ENCODE data around the gene AKAP6.

Gene AKAP6

GRCh38 chr14:32883188-32883587 is 554.1 kb downstream of the AKAP6 start:
- Histone ChIP-seq H3K36me3 (ENCODE audit: insufficient read depth) (no peaks in the 10 kb centered on the region), H2AFZ (ENCODE audit: low read depth) (no peak overlapping the region), H3K27ac (no peak overlapping the region), H3K4me2 (no peak overlapping the region), H3K27me3 (ENCODE audit: insufficient read depth, low read depth) (no peaks in the 10 kb centered on the region), H3K4me1 (ENCODE audit: low read depth, poor library complexity, severe bottlenecking) (no peaks in the 10 kb centered on the region), H3K9ac (no peak overlapping the region), H3K4me3 (IDR thresholded peaks at IDR 0.05; ENCODE audit: insufficient read depth, low read depth, low read length) (no peak overlapping the region), H4K20me1 (ENCODE audit: insufficient read depth) (no peaks in the 10 kb centered on the region), H3K79me2 (ENCODE audit: insufficient read depth, low read depth) (no peaks in the 10 kb centered on the region)
- TF ChIP-seq CTCF (conservative IDR thresholded peaks at IDR 0.05; ENCODE audit: low read depth, low read length): no peak

Measured in KMS-11 (cell line).